ENCODE measurements around the gene CDK6. TPM values are rescaled to one million over a fixed set of nuclear protein-coding genes. Genes with fewer than 3 reads are reported as not detected.

The CDK6 gene
- total and polyA plus RNA-seq, 5 experiments from 2014 or later = 10.1 to 29.4 (median 12.9) TPM

DNA sequence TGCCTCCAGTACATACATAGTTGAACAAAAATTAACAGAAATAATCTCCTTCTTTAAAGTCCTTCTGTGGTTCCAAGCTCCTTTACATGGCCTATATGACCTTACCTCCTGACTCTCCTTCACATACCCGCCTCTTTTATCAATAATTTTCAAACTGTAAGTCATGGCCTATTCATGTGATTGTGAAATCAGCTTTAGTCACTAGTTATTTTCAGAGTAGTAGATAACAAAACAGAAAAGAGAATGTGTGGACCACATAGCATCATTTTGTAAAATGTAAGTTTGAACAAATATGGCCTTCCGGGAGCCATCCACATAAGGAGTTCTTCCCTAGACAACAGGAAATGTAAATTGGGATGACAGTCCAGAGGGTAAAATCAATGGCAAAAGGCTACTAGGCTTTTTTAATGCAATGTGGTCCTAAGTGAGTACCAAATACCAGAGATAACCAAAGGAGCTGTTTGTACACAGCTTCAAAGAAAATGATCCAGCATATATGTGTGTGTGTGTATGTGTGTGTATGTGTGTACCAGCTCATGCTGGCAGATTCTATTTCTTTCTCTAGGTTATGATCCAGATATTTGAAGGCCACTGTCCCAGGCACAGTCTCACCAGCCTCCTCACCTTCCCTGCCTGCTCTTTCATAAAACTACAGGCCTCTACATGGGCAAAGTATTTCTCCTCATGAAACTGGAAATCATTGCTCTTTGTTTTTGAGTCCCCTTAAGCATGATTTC lies 233.9 kb downstream of the CDK6 start:
- no peaks in the 10 kb centered on the region for H3K27me3 Mint-ChIP-seq
- ATAC-seq (no peak), DNase-seq (no peak)
- POLR2A ChIA-PET = no interaction called here
- H3K27ac Mint-ChIP-seq = no peak overlapping the region
- no peak overlapping the region for H3K4me3 Mint-ChIP-seq
- no peaks in the 10 kb centered on the region for H3K36me3 Mint-ChIP-seq
- no peaks in the 10 kb centered on the region for H3K9me3 Mint-ChIP-seq
- H3K4me1 Mint-ChIP-seq = no peaks in the 10 kb centered on the region

DNA sequence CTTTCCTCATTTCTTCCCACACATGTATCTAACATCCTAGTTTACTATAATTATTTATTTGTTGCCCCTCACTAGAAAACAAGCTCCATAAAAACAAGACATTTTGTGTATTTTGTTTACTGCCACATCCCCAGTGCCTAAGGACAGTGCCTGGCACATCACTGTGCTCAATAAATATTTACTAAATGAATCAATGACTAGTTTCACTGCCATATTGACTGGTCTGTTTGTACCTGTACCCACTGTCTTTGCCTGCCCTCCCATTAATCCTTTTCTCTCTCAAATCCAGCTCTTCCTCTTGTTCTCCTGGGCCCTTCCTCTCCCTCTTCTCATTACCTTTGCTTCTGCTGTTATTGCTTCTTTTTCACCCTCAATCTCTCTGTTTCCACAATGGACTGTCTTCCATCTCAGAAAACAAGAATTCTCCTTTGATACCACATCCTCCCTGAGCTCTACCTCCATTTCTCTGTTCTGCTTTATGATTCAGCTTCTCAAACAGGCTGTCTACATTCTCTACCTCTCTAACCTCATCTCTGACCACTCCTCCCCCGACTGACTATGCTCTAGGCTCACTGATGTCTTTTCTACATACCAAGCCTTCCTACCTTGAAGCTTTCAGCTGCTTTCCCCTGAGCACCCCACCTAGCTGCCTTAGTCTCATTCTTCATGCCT lies 237.9 kb downstream of the CDK6 start:
- no peak overlapping the region for H3K27ac Mint-ChIP-seq
- POLR2A ChIA-PET = no interaction called here
- H3K9me3 Mint-ChIP-seq = no peaks in the 10 kb centered on the region
- H3K27me3 Mint-ChIP-seq = peaks cover 0 to 5% (median 1%) of the 10 kb centered on the region in 5 donors
- H3K4me1 Mint-ChIP-seq = no peaks in the 10 kb centered on the region
- no peak overlapping the region for H3K4me3 Mint-ChIP-seq
- H3K36me3 Mint-ChIP-seq = no peaks in the 10 kb centered on the region
- DNase-seq = no peak
- no peak for ATAC-seq

DNA sequence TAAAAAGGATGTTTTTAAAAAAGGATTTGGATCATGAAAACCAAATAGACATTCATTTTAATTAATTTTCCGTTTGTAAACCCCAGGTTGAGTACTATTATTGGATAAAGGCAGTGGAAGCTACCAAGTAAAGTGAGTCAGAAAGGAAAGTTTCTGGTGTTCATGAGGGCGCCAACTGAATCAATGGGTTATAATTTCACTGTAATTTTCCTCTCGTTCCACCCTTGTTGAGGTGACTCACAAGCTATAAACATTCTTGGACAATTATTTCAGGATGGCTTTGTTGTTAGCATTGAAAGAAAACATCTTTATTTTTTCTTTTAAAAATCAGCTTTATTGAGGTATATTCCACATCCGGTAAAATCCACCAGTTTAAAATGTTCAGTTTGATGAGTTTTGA lies 241.1 kb downstream of the CDK6 start:
- POLR2A ChIA-PET = interaction anchor here (0.7 kb wide), 1 partner anchor 89 kb away, joined by 6 read pairs; no protein-coding TSS in a partner anchor
- Mint-ChIP-seq H3K27me3 (peaks cover 0 to 8% (median 1%) of the 10 kb centered on the region in 5 donors), H3K9me3 (no peaks in the 10 kb centered on the region), H3K36me3 (no peaks in the 10 kb centered on the region), H3K4me3 (no peak overlapping the region), H3K4me1 (peaks cover 0 to 7% (median 3%) of the 10 kb centered on the region in 4 donors), H3K27ac (no peak overlapping the region)
- ATAC-seq = no peak
- DNase-seq = no peak

DNA sequence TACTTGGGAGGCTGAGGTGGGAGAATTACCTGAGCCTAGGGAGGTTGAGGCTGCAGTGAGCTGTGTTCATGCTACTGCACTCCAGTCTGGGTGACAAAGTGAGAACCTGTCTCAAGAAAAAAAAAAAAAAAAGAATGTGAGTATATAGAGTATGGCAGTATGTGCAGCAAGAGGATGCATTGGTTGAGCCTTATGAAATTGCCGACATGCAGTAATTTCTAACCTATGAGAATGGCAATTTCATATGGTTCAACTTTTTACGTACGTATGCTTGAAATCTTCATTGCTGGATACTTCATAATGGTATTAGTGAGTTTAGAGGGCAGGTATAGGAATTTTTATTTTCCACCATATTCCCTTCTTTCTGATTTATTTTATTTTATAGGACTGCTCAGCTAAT lies 241.6 kb downstream of the CDK6 start:
- POLR2A ChIA-PET = interaction anchor here (0.7 kb wide), 1 partner anchor 32 kb away, joined by 4 read pairs; no protein-coding TSS in a partner anchor

DNA sequence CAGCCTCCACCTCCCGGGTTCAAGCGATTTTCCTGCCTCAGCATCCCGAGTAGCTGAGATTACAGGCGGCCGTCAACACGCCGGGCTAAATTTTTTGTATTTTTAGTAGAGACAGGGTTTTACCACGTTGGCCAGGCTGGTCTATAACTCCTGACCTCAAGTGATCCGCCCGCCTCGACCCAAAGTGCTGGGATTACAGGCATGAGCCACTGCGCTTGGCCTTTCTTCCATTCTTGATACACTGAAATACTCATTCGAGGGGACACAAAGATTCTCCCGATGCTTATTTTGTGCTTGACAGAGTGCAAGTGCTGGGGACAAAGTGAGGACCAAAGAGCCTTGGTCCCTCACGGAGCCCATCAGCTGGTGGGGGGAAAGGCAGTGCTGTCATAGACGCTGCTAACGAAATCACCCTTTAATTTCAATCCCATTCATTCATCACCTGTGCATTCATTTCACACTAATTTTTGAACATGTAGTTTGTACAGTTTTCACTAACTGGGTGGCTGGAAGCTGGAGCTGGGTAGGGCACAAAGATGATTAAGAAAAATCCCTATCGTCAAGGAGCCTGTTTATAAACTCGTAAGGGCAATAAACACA lies 245.6 kb downstream of the CDK6 start:
- H3K4me3 Mint-ChIP-seq = peak overlapping the region; percentile 64 to 99 (median 96)
- DNase-seq (peak in 1 of 10 donors; percentile 6), ATAC-seq (no peak)
- POLR2A ChIA-PET = interaction anchor here (0.7 to 2.6 kb wide), 5 partner anchors 15 to 554 kb away, joined by 3 to 22 read pairs (median 8); partner anchors contain the start of genes GATAD1, PEX1 and RBM48
- peaks cover 0 to 8% (median 1%) of the 10 kb centered on the region in 5 donors for H3K27me3 Mint-ChIP-seq
- peaks cover 0 to 11% (median 0%) of the 10 kb centered on the region in 3 donors for H3K36me3 Mint-ChIP-seq
- peaks cover 21 to 46% (median 40%) of the 10 kb centered on the region in 4 donors for H3K4me1 Mint-ChIP-seq
- H3K27ac Mint-ChIP-seq = peak overlapping the region in 9 of 10 donors; percentile 13 to 98 (median 90)
- no peaks in the 10 kb centered on the region for H3K9me3 Mint-ChIP-seq

More for the DNA sequence above, 241.6 kb downstream of the CDK6 start:
- no peak overlapping the region for H3K27ac Mint-ChIP-seq
- no peaks in the 10 kb centered on the region for H3K36me3 Mint-ChIP-seq
- H3K27me3 Mint-ChIP-seq = peaks cover 0 to 8% (median 1%) of the 10 kb centered on the region in 5 donors
- H3K4me1 Mint-ChIP-seq = peaks cover 0 to 10% (median 3%) of the 10 kb centered on the region in 4 donors
- no peak for ATAC-seq
- no peak overlapping the region for H3K4me3 Mint-ChIP-seq
- DNase-seq = no peak
- H3K9me3 Mint-ChIP-seq = no peaks in the 10 kb centered on the region

DNA sequence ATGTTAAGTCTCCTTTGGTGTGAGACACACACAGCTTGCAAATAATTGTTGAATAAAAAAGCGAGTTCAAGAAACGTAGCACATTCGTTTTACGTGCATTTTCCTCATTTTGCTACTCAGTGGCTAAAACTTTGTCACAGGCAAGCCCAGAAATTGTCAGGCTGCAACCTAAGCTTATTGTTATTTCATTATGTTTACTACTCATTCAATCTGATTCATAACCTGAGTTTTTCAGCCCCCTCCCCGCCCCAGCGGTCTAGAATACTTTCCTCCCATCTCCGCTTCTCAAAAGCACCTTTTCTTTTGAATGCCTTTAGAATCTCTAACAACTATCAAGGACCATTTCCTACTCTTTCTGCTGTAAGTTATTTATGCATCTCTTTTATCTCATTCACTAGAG lies 247.3 kb downstream of the CDK6 start:
- H3K27ac Mint-ChIP-seq = peak overlapping the region; percentile 90 to 99 (median 97)
- DNase-seq (no peak), ATAC-seq (no peak)
- peaks cover 0 to 11% (median 4%) of the 10 kb centered on the region in 3 donors for H3K36me3 Mint-ChIP-seq
- peaks cover 0 to 5% (median 0%) of the 10 kb centered on the region in 5 donors for H3K27me3 Mint-ChIP-seq
- POLR2A ChIA-PET = interaction anchor here (1.1 to 2.6 kb wide), 3 partner anchors 9 to 87 kb away, joined by 4 to 22 read pairs (median 4); partner anchors contain the start of genes PEX1 and RBM48
- H3K9me3 Mint-ChIP-seq = peaks cover 0 to 3% (median 0%) of the 10 kb centered on the region in 9 donors
- H3K4me1 Mint-ChIP-seq = peaks cover 28 to 60% (median 54%) of the 10 kb centered on the region in 4 donors
- H3K4me3 Mint-ChIP-seq = peak overlapping the region; percentile 85 to 99 (median 96)

DNA sequence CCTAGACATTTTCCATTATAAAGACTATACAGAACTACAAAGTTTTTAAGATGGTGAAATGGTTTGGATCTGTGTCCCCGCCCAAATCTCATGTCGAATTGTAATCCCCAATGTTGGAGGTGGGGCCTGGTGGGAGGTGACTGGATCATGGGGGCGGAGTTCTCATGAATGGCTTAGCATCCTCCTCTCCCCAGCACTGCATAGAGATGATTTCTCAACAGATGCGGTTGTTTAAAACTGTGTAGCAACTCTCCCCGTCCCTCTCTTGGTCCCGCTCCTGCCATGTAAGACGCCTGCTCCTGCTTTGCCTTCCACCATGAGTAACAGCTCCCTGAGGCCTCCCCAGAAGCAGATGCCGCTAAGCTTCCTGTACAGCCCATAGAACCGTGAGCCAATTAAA lies 247.8 kb downstream of the CDK6 start:
- DNase-seq = no peak
- Mint-ChIP-seq H3K36me3 (peaks cover 0 to 11% (median 4%) of the 10 kb centered on the region in 3 donors), H3K27ac (peak overlapping the region; percentile 48 to 98 (median 90)), H3K9me3 (peaks cover 0 to 3% (median 0%) of the 10 kb centered on the region in 9 donors), H3K4me3 (peak overlapping the region; percentile 85 to 99 (median 96)), H3K27me3 (peaks cover 0 to 4% (median 0%) of the 10 kb centered on the region in 5 donors), H3K4me1 (peaks cover 28 to 62% (median 56%) of the 10 kb centered on the region in 4 donors)
- ATAC-seq = no peak
- POLR2A ChIA-PET = interaction anchor here (1.1 to 2.6 kb wide), 3 partner anchors 9 to 87 kb away, joined by 4 to 22 read pairs (median 4); partner anchors contain the start of genes PEX1 and RBM48

DNA sequence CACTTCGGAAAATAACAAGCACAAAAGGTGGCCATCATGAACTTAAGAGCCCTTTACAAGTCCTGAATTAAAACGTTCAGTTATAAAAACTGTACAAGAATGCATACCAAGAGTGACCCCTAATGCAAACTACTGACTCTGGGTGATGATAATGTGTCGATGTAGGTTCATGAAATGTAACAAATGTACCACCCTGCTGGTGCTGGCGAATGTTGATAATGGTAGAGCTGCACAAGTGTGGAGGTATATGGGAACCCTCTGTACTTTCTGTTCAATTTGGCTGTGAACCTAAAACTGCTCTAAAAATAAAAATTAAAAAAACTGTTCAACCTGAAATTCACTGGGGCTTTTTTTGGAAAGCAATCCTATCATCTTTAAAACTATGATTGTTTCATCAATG lies 249.5 kb downstream of the CDK6 start:
- POLR2A ChIA-PET = no interaction called here
- H3K9me3 Mint-ChIP-seq = peaks cover 0 to 3% (median 0%) of the 10 kb centered on the region in 9 donors
- peaks cover 0 to 15% (median 7%) of the 10 kb centered on the region in 3 donors for H3K36me3 Mint-ChIP-seq
- H3K4me3 Mint-ChIP-seq = peak overlapping the region in 8 of 10 donors; percentile 22 to 89 (median 47)
- ATAC-seq = no peak
- peaks cover 0 to 2% (median 0%) of the 10 kb centered on the region in 5 donors for H3K27me3 Mint-ChIP-seq
- H3K4me1 Mint-ChIP-seq = peaks cover 32 to 74% (median 64%) of the 10 kb centered on the region in 4 donors
- no peak for DNase-seq
- peak overlapping the region in 5 of 10 donors; percentile 2 to 74 (median 42) for H3K27ac Mint-ChIP-seq

DNA sequence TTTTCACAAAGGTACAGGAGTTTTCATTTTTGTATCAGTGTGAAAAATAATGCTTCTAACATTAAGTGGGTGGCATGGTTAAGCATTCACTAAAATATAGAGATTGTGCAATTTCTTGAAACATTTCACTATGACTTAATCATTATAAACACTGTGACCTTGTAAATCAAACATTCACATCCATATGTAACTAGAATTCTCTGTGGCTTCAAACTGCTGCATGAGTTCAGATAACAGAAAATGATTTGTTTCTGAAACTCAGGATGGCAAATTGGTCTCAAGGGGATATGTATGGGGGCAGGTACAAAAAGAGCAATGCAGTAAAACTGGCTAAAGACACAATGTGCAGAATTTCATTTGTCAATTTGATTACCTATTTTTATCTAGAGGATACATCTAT lies 250.0 kb downstream of the CDK6 start:
- no peak for ATAC-seq
- peak overlapping the region in 8 of 10 donors; percentile 0 to 51 (median 24) for H3K4me3 Mint-ChIP-seq

DNA sequence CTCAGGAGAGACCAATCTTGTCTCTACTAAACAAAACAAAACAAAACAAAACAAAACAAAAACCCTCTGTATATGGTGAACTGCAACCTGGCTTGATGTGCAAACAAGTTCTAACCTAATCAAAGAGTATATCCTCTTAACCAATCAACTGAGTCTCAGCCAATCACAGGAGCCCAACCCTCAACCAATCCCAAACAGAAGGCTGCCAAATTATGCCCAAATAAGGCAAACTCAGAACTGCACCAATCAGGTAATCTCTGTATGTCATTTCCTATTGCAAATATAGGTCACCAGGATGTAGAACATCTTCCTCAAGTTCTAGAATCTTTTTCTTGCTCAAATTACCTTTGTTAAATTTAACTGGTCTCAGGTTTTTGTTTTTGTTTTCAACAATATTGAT lies 251.4 kb downstream of the CDK6 start:
- Mint-ChIP-seq H3K9me3 (peaks cover 0 to 3% (median 0%) of the 10 kb centered on the region in 9 donors), H3K36me3 (peaks cover 0 to 27% (median 7%) of the 10 kb centered on the region in 3 donors), H3K27ac (peak overlapping the region in 8 of 10 donors; percentile 5 to 82 (median 24)), H3K4me3 (peak overlapping the region in 4 of 10 donors; percentile 1 to 51 (median 18)), H3K4me1 (peaks cover 34 to 75% (median 60%) of the 10 kb centered on the region in 4 donors), H3K27me3 (no peaks in the 10 kb centered on the region)
- ATAC-seq = peak in 1 of 2 donors; percentile 52
- POLR2A ChIA-PET = no interaction called here
- peak in 2 of 10 donors; percentile 21 to 30 for DNase-seq

More for the DNA sequence above, 250.0 kb downstream of the CDK6 start:
- H3K9me3 Mint-ChIP-seq = peaks cover 0 to 3% (median 0%) of the 10 kb centered on the region in 9 donors
- POLR2A ChIA-PET = no interaction called here
- H3K27ac Mint-ChIP-seq = peak overlapping the region in 6 of 10 donors; percentile 2 to 58 (median 38)
- peaks cover 0 to 15% (median 7%) of the 10 kb centered on the region in 3 donors for H3K36me3 Mint-ChIP-seq
- DNase-seq = no peak
- peaks cover 32 to 75% (median 64%) of the 10 kb centered on the region in 4 donors for H3K4me1 Mint-ChIP-seq
- H3K27me3 Mint-ChIP-seq = no peaks in the 10 kb centered on the region

DNA sequence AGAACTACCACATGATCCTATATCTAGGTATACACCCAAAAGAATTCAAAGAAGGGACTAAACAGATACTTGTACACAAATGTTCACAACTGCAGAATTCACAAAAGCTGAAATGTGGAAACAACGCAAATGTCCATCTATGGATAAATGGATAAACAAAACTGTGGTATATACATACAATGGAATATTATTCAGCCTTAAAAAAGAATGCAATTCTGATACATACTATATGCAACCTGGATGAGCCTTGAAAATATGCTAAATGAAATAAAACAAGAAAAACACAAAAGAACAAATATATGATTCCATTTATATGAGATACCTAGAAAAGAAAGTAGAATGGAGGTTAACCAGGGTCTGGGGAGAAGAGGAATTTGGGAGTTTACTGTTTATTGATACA lies 253.4 kb downstream of the CDK6 start:
- no peaks in the 10 kb centered on the region for H3K27me3 Mint-ChIP-seq
- DNase-seq (no peak), ATAC-seq (no peak)
- peaks cover 27 to 58% (median 43%) of the 10 kb centered on the region in 4 donors for H3K4me1 Mint-ChIP-seq
- POLR2A ChIA-PET = no interaction called here
- H3K9me3 Mint-ChIP-seq = peaks cover 0 to 3% (median 0%) of the 10 kb centered on the region in 9 donors
- peak overlapping the region in 3 of 10 donors; percentile 28 to 57 (median 49) for H3K27ac Mint-ChIP-seq
- H3K4me3 Mint-ChIP-seq = no peak overlapping the region
- H3K36me3 Mint-ChIP-seq = peaks cover 6 to 47% (median 9%) of the 10 kb centered on the region in 3 donors

DNA sequence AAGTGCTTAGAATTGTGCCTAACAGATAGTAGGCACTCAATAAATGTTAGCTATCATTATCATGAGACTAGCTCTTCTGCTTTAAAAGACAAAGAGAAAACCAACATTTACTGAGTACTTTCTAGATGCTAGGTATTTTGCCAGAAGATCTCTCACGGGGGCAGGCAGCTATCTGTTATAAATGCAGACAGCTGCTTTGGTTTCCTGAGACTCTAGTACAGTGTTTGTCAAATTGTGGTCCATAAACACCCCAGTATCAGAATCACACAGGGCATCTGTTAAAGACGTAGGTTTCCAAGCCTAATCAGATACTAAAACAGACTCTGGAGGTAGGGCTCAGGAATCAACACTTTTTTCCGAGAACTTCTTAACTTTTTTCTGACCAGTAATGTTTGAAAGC lies 260.1 kb downstream of the CDK6 start:
- no peak overlapping the region for H3K27ac Mint-ChIP-seq
- H3K36me3 Mint-ChIP-seq = peaks cover 6 to 80% (median 7%) of the 10 kb centered on the region in 3 donors
- POLR2A ChIA-PET = no interaction called here
- H3K27me3 Mint-ChIP-seq = no peaks in the 10 kb centered on the region
- peaks cover 0 to 10% (median 4%) of the 10 kb centered on the region in 4 donors for H3K4me1 Mint-ChIP-seq
- no peaks in the 10 kb centered on the region for H3K9me3 Mint-ChIP-seq
- H3K4me3 Mint-ChIP-seq = no peak overlapping the region
- no peak for DNase-seq
- no peak for ATAC-seq

Data from naive thymus-derived CD8-positive, alpha-beta T cell (primary cell).